ENCODE data around the gene TENT5D. TPM values are rescaled to one million over a fixed set of nuclear protein-coding genes. Genes with fewer than 3 reads are reported as not detected.
A peak's percentile ranks its signal among the peaks of the same experiment; 100 is the strongest.
"Not testable (repeated sequence)": the region's sequence is repeated elsewhere in the genome, so short reads cannot be mapped to it uniquely, and the experiment has no call there.

TENT5D gene
- total RNA-seq (1 to 10 TPM; 3.5 to 4.6 TPM), polyA plus RNA-seq (ENCODE audit: insufficient read depth, low read depth, low replicate concordance) (2.8 TPM)
- long read RNA-seq, donor 1, result 0 reads
- long read RNA-seq, donor 2, result 0 reads

DNA sequence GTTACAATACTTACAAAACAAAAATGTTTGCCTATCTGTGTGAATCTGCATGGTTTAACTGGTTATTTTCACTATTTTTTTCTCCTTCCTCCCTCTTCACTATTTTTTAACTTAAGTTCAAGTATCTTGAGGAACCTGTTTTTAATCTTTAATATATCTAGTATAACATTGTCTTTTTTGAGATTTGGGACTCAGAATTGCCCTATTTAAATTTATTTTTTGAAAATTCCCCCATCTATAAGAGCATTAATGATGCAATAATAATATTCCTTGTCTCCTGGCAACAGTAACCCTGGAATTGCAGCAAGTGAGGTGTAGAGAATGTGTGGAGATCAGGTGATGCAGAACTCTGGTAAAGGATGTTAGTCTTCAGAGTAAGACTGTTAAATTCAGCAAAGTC, at the start of gene TENT5D:
Gene TENT5D (plus strand): TSS at position 301 of the 400 bp plus-strand sequence. CDS start 22,093 bp downstream, outside the sequence.
- H3K4me1 ChIP-seq, result no peaks in the 10 kb centered on the region
- TF ChIP-seq, protein P1, sequence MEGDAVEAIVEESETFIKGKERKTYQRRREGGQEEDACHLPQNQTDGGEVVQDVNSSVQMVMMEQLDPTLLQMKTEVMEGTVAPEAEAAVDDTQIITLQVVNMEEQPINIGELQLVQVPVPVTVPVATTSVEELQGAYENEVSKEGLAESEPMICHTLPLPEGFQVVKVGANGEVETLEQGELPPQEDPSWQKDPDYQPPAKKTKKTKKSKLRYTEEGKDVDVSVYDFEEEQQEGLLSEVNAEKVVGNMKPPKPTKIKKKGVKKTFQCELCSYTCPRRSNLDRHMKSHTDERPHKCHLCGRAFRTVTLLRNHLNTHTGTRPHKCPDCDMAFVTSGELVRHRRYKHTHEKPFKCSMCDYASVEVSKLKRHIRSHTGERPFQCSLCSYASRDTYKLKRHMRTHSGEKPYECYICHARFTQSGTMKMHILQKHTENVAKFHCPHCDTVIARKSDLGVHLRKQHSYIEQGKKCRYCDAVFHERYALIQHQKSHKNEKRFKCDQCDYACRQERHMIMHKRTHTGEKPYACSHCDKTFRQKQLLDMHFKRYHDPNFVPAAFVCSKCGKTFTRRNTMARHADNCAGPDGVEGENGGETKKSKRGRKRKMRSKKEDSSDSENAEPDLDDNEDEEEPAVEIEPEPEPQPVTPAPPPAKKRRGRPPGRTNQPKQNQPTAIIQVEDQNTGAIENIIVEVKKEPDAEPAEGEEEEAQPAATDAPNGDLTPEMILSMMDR (IDR thresholded peaks at IDR 0.05), result no peak
- TF ChIP-seq POLR2A (IDR thresholded peaks at IDR 0.05), result no peak
- DNase-seq, result no peak
- no peak within 1 kb of the TSS for H3K27ac ChIP-seq
- no peak within 1 kb of the TSS for H3K4me3 ChIP-seq
- H3K36me3 ChIP-seq (ENCODE audit: low read depth, missing control alignments), result no peaks in the 10 kb centered on the region
- no peaks in the 10 kb centered on the region for H3K9me3 ChIP-seq
- no peaks in the 10 kb centered on the region for H3K27me3 ChIP-seq
- intact Hi-C loops (cut with DNase I; ENCODE audit: low total_unique reads), result no loop called here

DNA sequence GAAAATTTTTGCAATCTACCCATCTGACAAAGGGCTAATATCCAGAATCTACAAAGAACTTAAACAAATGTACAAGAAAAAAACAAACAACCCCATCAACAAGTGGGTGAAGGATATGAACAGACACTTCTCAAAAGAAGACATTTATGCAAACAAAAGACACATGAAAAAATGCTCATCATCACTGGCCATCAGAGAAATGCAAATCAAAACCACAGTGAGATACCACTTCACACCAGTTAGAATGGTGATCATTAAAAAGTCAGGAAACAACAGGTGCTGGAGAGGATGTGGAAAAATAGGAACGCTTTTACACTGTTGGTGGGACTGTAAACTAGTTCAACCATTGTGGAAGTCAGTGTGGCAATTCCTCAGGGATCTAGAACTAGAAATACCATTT, 34.6 kb upstream of the TENT5D start:
- H3K9me3 ChIP-seq; H3K27ac ChIP-seq; intact Hi-C loops (cut with DNase I; ENCODE audit: low total_unique reads); H3K4me1 ChIP-seq; H3K27me3 ChIP-seq; H3K4me3 ChIP-seq; H3K36me3 ChIP-seq (ENCODE audit: low read depth, missing control alignments); DNase-seq: not testable (repeated sequence)
- WGBS, 2 donors, result 82 to 92% methylated on average over 1 of the region's 1 CpG

DNA sequence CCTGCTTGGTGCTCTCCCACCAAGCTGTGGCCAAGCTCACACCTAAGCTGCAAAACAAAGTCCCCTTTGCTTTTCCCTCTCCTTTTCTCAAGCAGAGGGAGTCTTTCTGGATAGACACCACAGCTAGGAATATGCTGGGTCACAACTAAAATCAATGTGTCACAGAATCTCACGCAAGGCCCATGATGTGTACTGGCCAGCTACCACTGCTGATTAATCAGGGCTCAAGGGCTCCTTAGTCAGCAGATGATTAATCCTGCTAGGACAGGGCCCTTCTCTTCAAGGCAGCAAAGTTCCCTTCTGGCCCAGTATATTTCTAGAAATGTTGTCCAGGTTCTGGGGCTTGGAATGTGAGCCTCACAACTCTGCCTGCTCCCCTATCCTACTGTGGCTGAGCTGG, 32.0 kb upstream of the TENT5D start:
- 75% methylated on average over 1 of the region's 1 CpG; no CpG with 5 or more reads in 1 of the 2 donors for WGBS, 2 donors
- Histone ChIP-seq H3K4me1 (no peaks in the 10 kb centered on the region), H3K9me3 (no peaks in the 10 kb centered on the region), H3K27me3 (no peaks in the 10 kb centered on the region), H3K27ac (no peak overlapping the region), H3K36me3 (ENCODE audit: low read depth, missing control alignments) (no peaks in the 10 kb centered on the region), H3K4me3 (no peak overlapping the region)
- intact Hi-C loops (cut with DNase I; ENCODE audit: low total_unique reads), result no loop called here
- no peak for DNase-seq
- TF ChIP-seq, protein P1 (IDR thresholded peaks at IDR 0.05), result no peak
- TF ChIP-seq POLR2A (IDR thresholded peaks at IDR 0.05), result no peak

DNA sequence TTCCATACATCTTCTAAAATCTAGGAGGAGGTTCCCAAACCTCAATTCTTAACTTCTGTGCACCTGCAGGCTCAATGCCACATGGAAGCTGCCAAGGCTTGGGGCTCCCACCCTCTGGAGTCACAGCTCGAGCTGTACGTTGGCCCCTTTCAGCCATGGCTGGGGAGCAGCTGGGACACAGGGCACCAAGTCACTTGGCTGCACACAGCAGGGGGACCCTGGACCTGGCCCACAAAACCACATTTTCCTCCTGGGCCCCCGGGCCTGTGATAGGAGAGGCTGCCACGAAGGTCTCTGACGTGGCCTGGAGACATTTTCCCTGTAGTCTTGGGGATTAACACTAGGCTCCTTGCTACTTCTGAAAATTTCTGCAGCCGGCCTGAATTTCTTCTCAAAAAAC, 8.2 kb upstream of the TENT5D start:
- Histone ChIP-seq H3K9me3 (no peaks in the 10 kb centered on the region), H3K36me3 (ENCODE audit: low read depth, missing control alignments) (no peaks in the 10 kb centered on the region), H3K27ac (no peak overlapping the region), H3K4me3 (no peak overlapping the region), H3K27me3 (no peaks in the 10 kb centered on the region), H3K4me1 (no peaks in the 10 kb centered on the region)
- 80 to 100% methylated on average over 1 to 6 of the region's 6 CpGs for WGBS, 2 donors
- no peak for TF ChIP-seq POLR2A (IDR thresholded peaks at IDR 0.05)
- TF ChIP-seq, protein P1 (IDR thresholded peaks at IDR 0.05), result no peak
- intact Hi-C loops (cut with DNase I; ENCODE audit: low total_unique reads), result no loop called here
- no peak for DNase-seq

DNA sequence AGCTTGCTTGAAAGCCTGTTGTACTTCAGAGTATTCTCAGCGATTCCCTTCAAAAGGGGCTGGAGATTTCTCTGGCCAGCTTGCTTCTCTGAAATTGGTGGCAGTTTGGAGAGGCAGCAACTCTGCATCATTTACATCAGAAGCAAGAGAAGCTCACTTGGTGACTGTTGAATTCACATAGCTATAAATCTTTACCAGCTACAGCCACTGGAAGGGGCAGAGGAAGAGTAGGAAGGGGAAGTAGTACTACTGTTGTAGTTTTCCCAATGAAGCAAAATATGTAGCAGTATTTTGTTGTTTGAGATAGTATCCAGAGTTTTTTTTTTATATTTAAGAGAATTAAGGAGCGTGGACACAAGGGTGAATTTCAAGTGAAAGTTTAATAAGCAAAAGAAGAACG, 2.8 kb downstream of the TENT5D start:
- no peaks in the 10 kb centered on the region for H3K9me3 ChIP-seq
- H3K27me3 ChIP-seq, result no peaks in the 10 kb centered on the region
- H3K4me1 ChIP-seq, result no peaks in the 10 kb centered on the region
- H3K36me3 ChIP-seq (ENCODE audit: low read depth, missing control alignments), result no peaks in the 10 kb centered on the region
- no peak for DNase-seq
- TF ChIP-seq, protein P1 (IDR thresholded peaks at IDR 0.05), result no peak
- TF ChIP-seq POLR2A (IDR thresholded peaks at IDR 0.05), result no peak
- 64 to 80% methylated on average over 3 of the region's 3 CpGs for WGBS, 2 donors
- H3K4me3 ChIP-seq, result no peak overlapping the region
- intact Hi-C loops (cut with DNase I; ENCODE audit: low total_unique reads), result no loop called here
- H3K27ac ChIP-seq, result peak overlapping the region; percentile 24
